CD4-positive, alpha-beta T cell treated with Interleukin-15 for 1 hour (primary cell): ENCODE data around the gene PPTC7.
A peak's percentile ranks its signal among the peaks of the same experiment; 100 is the strongest.
"Not testable (repeated sequence)": the region's sequence is repeated elsewhere in the genome, so short reads cannot be mapped to it uniquely, and the experiment has no call there.

Source experiments
- DNase-seq: peaks from one replicate; pipeline ENCODE4 v3.0.0-alpha.2; 2020

The PPTC7 gene

DNA sequence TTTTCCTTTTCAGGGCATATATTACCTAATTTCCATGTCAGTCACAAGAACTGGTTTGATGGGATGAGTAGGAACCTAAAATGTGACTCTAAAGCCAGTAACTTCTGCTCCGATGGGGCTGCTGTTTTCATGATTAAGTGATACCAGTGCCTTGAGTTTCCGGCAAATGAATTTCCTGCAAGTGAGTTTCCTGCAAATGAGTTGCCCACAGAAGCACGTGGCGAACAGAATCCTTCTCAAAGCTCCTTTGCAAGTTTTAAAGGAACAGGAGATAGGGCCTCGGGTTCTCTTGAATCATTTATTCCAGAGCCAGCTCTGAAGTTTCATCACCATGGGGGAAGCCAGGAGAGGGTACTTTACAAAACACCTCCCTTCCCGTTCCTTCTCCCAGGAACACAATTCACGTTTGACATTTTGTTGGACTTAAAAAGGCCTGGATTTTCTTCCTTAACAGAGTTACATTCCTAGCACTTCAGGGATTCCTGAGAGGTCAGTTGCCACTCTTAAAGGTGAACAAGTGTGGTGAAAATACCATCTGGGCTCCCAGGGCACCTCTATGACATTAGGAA is 2.2 kb upstream of the PPTC7 start:
- DNase-seq = peak; percentile 36

DNA sequence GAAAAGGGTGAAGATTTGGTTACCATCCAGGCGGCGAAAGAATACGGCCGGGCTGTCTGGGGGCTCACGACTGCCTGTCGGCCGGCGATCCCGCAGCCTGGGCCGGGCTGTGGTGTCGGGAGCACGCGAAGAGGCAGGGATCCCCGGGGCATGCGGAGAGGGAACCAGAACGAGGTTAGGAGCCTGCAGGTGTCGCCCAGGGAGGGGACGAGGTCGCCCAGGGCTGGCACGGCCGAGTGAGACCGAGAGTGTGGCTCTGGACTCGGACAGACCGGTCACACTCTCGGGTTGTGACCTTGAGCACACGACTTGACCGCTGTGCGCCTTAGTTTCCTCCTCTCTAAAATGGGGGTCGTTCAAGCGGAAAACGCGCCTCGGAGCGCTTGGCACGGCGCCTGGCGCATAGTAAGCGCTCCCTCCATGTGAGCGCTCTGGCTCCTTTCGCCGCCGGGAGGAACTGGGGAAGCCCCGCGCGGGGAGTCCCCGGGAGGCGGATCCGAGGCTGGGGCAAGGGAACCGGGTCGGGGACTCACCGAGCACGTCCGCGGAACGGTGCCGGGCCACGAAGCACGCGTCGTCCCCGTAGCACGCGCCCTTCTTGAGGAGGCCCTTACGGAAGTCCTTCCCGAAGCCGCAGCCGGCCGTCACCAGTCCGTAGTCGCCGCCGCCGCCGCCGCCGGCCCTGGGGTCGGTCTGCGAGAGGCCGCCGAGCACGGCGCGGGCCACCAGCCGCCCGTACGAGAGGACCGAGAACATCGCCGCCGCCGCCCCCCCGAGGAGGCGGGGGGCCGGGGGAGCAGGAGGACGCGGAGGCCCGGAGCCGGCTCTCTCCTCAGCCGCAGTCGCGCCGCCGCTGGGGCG is 612 bp downstream of the PPTC7 start:
- DNase-seq = peak; percentile 86

DNA sequence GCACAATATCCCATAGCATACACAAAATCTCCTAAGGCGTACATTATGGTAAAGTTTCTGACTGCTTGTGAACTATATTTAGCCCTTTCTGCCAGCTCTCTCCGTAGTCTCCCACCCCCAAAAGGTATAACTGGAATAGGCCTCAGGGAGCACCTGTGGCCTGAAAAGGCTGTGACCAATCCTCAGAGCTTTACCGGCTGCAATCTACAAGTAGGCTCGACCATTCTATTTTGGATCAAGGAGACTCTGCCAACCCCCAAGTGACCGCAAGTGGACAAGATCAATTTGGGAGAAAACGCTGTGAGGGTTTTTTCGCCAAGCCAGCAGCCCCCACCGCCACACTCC is 1.2 kb downstream of the PPTC7 start:
- no peak for DNase-seq

DNA sequence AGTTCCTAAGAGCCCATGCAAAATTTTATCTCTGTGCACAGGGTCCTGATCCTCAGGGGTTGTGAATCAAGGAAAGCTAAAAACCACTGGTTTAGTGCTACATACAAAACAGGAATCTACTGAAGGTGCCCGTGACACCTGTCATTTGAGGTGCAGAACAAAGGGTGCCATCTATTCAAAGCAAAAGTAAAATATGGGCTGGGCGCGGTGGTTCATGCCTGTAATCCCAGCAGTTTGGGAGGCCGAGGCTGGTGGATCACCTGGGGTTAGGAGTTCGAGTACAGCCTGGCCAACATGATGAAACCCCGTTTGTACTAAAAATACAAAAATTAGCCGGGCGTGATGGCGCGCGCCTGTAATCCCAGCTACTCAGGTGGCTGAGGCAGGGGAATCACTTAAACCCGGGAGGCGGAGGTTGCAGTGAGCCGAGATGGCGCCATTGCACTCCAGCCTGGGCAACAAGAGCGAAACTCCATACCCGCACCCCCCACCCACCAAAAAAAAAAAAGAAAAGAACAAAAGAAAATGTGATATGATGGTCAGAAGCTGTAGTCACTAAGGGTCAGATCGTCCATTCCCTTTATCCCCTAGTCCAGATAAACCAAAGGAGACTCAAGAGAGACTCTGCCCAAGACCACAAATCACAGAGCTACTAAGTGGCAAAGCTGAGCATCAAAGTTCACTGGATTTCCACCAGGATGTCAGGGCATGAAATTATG is 3.4 kb downstream of the PPTC7 start:
- no peak for DNase-seq

DNA sequence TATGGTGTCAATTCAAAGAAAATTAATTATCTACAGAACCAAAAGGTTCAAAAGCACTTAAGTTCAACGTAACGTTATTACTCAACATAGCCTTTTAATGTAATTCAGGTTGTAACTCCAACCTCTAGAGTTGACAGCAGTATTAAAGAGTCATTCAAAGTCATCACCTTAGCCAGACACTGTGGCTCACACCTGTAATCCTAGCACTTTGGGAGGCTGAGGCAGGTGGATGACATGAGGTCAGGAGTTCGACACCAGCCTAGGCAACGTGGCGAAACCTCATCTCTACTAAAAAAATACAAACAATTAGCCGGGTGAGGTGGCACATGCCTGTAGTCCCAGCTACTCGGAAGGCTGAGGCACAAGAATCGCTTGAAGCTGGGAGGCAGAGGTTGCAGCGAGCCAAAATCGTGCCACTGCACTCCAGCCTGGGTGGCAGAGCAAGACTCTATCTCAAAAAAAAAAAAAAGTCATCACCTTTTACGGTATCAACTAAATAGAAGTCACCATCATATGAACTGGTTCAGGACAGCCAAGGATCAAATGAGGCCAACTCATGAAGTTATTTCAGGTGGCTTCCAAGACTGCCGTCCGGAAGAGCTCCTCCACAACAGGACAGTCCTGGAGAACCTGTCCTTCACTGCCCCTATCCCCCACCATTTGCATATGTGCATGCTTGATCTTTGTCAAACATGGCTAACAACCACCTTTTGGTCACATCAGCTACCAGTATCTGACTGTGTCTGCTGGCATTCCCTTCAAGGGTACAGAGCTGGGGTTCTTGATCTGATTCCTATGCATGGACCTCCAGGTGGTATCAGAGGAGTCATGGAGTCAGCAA is 4.2 kb downstream of the PPTC7 start:
- no peak for DNase-seq

DNA sequence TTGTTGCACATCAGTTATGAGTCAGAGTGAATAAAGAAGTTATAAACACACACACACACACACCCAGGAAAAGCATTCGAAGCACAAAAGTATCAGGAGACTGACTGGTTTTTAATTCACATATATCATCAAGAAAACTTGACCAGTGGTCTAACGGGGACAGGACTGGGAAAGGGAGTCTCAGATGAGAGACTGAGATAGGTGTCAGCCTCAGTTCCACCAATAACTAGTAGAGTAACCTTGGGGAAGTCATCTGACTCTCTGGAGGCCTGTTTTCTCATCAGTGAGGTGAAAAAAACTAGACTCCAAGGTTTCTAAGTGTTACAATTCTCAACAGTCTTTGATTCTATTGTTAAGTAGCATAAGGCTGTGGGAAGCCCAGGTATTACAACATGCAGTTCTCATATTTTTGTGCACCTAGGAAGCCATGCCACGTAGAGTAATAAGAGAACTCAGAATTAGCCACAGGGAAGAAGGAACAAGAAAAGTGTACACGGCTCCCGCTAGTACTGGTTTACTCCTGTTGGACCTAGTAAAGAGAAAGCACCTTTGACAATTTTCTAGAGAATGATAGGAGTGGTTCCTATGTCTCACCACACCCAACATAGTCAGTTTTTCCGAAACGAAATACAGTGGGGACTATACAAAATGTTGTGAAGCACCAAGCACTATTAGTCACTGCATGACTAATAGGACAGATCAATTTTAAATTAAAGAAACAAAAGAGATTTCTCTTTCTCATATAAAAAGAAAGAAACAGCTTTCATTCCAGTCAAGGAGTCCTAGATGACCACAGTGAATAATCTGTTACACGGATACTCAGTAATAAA is 5.0 kb downstream of the PPTC7 start:
- no peak for DNase-seq

DNA sequence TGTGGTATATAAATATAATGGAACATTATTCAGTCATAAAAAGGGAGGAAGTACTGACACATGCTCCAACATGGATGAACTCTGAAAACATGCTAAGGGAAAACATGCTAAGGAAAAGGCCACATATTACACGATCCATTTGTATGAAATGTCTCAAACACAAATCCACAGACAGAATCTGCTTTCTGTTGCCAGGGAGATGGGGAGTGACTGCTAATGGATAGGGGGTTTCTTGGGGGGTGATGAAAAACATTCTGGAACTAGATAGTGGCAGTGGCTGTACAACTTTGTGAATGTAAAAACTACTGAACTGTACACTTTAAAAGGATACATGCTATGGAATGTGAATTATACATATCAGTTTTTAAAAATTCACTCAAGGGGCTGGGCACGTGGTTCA is 6.6 kb downstream of the PPTC7 start:
- no peak for DNase-seq

DNA sequence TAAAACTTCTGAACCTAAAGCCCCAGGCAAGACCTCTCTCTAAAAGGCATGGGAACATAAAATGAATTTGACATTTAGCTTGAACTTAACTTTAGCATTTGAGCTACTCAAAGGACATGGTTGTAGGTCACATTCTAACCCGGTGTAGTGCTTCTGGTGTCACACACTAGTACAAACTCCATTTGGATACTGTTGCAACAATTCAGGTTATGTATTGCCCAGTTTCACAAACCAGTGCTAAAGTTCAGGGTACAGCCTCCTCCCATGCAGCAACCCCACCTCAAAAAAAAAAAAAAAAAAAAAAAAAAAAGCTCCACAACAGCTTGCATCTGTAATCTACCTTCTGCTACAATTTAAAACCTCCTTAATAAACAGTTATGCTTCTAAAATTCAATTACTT is 7.8 kb downstream of the PPTC7 start:
- DNase-seq = no peak

DNA sequence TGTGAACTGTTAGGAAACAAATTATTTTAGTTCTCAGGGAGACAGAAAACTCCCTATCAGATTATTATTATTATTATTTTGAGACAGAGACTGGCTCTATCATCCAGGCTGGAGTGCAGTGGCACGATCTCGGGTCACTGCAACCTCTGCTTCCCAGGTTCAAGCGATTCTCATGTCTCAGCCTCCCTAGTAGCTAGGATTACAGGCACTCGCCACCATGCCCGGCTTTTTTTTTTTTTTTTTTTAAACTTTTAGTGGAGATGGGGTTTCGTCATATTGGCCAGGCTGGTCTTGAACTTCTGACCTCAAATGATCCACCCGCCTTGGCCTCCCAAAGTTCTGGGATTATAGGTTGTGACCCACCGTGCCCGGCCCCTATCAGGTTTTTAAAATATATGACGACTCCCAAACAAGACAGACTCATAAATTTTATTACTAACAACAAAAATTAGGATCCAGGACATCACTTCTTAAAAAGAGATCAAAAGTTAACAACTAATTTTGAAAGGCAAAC is 8.3 kb downstream of the PPTC7 start:
- DNase-seq = not testable (repeated sequence)

DNA sequence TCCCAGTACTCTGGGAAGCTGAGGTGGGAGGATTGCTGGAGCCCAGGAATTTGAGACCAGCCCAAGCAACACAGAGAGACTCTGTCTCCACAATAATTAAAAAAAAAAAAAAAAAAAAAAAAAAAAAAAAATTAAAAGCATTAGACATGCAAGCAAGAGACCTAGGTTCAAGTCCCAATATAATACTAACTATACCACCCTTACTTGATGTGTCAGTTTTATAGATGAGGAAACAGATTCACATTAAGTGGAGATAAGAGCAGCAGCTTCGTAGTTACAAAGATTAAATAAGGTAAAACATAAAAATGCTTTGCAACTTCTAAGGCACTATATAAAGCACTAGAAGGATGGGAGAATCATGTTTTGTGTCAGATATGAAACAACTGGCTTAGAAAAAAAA is 9.1 kb downstream of the PPTC7 start:
- no peak for DNase-seq

DNA sequence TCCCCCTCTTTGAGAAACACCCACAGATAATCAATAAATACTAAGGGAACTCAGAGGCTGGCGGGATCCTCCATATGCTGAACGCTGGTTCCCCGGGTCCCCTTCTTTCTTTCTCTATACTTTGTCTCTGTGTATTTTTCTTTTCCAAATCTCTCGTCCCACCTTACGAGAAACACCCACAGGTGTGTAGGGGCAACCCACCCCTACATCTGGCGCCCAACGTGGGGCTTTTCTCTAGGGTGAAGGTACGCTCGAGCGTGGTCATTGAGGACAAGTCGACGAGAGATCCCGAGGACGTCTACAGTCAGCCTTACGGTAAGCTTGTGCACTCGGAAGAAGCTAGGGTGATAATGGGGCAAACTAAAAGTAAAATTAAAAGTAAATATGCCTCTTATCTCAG is 12.3 kb downstream of the PPTC7 start:
- not testable (repeated sequence) for DNase-seq

DNA sequence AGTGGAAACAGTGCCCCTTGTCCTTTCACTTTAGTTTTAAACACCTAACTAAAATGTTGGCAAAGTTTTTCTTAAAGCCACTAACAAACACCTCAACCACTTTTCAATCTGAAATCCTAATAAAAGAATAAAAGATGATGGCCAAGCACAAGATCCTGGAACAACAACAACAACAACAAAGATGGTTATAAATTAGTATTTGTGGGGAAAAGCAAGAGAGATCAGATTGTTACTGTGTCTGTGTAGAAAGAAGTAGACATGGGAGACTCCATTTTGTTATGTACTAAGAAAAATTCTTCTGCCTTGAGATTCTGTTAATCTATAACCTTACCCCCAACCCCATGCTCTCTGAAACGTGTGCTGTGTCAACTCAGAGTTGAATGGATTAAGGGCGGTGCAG is 13.3 kb downstream of the PPTC7 start:
- not testable (repeated sequence) for DNase-seq

DNA sequence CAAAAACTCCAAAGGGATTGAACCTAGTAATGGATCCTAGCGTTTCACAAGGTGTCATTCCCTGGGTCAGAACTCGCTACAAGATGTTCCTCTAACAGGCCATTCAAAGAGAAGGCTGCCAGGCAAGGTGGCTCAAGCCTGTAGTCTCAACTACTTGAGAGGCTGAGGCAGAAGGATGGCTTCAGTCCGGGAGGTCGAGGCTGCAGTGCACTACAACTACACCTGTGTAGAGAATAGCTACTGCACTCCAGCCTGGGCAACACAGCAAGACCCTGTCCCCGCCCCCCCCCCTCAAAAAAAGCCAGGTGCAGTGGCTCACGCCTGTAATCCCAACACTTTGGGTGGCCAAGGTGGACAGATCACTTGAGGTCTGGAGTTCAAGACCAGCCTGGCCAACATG is 14.4 kb downstream of the PPTC7 start:
- no peak for DNase-seq

DNA sequence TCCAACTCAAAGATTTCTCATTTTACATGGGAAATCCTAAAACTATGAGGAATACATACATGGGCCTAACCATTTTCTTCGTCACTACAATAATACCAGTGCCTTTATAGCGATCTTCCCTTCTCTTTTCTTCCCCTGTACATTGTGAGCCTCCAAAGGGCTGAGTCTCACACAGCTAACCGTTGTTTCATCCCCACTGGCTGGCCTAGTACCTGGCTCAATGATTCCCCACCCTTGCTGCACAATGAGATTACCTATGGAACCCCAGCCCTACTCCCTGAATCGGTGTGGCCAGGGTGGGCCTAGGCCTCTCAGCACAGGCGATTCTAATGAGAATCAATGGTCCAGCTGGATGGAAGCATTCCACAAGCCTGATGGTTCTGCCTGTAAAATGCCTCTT is 16.1 kb downstream of the PPTC7 start:
- no peak for DNase-seq

DNA sequence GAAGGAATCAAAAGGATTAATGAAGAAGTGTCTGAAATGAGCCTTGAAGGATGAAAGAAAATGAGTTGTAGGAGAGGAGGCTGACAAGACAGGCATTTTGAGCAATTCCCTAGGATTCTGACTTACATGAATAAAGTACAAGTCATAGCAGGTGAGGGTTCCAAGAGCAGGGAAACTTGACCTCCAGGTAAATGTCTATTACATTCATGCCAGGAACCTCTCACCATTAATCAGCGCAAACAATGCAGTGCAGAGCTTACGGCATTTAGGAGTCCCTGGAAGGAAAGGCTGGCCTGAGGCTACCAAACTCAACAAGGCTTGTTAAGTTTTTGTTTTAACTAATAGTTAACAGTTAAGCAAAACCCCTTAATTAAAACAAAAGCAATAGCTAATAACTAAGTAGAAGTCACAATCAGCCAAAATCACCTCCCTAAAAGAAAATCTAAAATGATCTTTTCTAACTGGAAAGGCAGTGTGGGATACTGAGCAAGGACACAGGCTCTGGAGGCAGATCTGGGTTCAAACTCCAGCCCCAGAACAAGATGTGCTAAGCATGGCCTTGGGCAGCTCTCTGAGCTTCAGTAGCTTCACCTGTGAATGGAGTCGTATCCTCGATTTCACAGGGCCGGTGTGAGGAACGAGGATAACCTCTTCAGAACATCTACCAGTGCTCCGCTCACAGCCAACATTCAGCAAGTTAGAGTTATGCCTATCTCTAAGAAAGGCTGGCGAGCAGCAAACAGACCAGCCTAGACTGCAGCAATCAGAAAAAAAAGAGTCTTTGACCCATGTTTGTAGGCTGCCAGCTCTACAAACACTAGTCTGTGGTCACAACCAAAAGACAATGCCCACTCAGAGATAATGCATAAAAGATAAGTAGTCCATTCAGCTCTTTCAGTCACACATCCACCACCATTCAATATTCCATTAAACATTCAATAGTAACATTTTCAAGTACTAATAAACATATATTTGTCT is 16.9 kb downstream of the PPTC7 start:
- DNase-seq = no peak

DNA sequence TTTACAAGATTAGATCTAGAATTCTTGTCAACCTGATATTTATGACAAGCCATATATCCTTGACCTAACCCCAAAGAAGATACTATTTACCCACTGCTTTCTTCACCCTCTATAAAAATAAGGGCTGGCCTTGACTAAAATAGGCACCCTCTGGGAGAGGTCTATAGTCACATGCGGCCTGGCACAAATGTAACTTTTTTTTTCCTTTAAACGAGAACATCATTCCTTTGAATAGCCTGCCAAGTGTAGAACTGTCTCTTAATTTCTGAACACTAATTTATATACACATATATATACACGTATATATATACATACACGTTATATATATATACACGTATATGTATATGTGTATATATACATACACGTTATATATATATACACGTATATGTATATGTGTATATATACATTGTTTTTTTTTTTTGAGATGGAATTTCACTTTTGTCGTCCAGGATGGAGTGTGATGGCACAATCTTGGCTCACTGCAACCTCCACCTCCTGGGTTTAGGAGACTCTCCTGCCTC is 18.6 kb downstream of the PPTC7 start:
- DNase-seq = no peak

DNA sequence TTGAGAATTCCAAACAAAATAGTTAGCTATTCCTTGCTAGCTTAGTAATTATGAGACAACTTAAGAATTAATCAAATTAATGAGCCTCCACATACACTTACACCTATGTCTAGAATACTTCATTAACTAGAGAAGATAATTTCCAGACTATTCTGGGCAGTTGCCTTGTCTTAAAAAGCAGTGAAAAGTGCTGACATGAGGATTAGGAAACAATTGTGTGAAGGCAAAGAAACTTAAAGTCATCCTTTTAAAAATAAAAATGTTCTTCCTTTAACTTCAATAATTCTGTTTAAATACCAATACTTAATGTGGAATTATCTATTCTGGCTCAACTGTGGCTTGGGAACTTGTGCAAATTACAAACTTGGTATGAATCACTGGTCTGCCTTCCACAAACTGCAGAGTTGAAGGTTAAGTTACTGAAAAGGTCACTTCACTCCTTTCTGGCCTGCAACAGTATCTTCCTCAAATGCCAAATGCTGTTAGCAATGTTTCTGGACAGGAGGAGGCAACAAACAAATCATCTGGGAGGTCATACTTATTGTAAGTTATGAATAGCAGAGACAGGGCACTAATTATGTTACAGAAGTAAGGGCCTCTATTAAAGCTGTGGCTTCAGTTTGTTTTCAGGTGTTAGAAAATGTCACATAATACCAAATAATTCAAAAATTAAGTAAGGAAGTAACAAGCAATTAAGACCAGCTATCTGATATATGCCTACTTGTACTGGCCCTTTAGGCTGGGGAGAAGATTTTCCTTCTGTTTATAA is 19.2 kb downstream of the PPTC7 start:
- no peak for DNase-seq

DNA sequence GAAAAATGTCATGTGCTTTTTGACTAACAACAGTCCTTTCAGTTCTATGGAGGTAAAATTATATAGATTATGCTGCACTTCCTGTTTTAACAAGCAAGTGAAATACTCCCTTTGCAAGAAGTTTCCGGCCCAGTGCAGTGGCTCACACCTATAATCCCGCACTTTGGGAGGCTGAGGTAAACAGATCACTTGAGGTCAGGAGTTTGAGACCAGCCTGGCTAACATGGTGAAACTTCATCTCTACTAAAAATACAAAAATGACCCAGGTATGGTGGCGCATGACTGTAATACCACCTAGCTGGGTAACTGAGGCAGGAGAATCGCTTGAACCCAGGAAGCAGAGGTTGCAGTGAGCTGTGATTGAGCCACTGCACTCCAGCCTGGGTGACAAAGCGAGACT is 20.7 kb downstream of the PPTC7 start:
- DNase-seq = peak; percentile 65

DNA sequence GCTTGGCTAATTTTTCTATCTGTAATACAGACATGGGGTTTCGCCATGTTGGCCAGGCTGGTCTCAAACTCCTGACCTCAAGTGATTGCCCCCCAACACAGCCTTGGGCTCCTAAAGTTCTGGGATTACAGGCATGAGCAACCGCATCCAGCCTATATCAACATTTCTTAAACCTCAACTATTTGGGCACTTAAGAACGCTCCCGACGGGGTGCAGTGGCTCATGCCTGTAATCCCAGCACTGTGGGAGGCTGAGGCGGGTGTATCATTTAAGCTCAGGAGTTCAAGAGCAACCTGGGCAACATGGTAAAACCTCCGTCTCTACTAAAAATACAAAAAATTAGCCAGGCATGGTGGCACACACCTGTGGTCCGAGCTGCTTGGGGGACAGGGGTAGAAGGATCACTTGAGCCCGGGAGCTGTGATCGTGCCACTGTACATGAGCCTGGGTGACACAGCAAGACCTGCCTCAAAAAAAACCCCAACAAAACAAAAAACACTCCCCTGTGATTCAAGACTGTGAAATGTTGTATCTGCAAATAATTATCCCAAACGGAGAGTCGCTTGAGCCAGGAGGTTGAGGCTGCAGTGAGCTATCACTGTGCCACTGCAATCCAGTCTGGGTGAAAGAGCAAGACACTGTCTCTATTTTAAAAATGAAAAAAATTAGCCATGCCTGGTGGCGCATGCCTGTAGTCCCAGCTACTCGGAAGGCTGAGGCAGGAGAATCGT is 21.5 kb downstream of the PPTC7 start:
- no peak for DNase-seq
